Measurements from ENCODE around the gene MSL2.

GRCh38 chr3:136232413-136232812 is 36.3 kb upstream of the MSL2 start:
- TF ChIP-seq CTCF (IDR thresholded peaks at IDR 0.05) (no peak), EP300 (IDR thresholded peaks at IDR 0.05) (no peak), POLR2A (IDR thresholded peaks at IDR 0.05) (no peak)

Measured in ovary (tissue), 3 donors.